Erythroblast (primary cell): ENCODE data around the gene CCDC187.
"Not testable (repeated sequence)": the region's sequence is repeated elsewhere in the genome, so short reads cannot be mapped to it uniquely, and the experiment has no call there.

Experiments used
- GATA1 ChIP-seq: IDR thresholded peaks from 2 replicates; pipeline ENCODE4 v1.6.1; 2011; ENCODE audit warnings: low read depth, mild to moderate bottlenecking, control low read depth, low read length, moderate library complexity
- POLR2A ChIP-seq: IDR thresholded peaks from 2 replicates; pipeline ENCODE4 v1.6.1; 2011; ENCODE audit warnings: mild to moderate bottlenecking, low read length

DNA sequence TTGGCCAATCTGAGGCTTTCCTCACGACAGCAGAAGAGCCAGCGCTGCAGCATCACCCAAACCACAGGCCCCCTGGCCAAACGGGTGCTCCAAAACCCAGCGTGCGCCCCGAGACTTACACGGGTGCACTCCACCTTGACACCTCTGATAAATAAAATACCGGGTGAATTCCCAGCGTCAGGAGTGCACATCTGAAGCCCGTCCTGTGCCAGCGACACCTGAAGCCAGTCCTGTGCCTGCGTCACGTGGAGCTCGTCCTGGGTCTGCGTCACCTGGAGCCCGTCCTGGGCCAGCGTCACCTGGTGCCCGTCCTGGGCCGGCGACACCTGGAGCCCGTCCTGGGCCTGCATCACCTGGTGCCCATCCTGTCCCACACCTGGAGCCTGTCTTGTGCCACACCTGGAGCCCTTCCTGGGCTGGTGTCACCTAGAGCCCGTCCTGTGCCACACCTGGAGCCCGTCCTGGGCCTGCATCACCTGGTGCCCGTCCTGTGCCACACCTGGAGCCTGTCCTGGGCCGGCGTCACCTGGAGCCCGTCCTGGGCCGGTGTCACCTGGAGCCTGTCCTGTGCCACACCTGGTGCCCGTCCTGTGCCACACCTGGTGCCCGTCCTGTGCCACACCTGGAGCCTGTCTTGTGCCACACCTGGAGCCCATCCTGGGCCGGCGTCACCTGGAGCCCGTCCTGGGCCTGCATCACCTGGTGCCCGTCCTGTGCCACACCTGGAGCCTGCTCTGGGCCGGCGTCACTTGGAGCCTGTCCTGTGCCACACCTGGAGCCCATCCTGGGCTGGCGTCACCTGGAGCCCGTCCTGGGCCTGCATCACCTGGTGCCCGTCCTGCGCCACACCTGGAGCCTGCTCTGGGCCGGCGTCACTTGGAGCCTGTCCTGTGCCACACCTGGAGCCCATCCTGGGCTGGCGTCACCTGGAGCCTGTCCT lies 67.2 kb downstream of the CCDC187 start:
- not testable (repeated sequence) for TF ChIP-seq POLR2A, GATA1
